Keratinocyte (primary cell): Measurements from ENCODE around the gene WBP1. TPM values are rescaled to one million over a fixed set of nuclear protein-coding genes. Genes with fewer than 3 reads are reported as not detected.

Experiments used
- DNase-seq: peaks from one replicate; pipeline ENCODE4 v3.0.0-alpha.2; 2011; ENCODE audit warnings: low read depth, missing footprints, low spot score
- FAIRE-seq: peaks from 2 replicates; lab custom pipeline; 2011; peaks lifted over from hg19 to GRCh38; lab: Jason Lieb, UNC
- H2AFZ ChIP-seq: 2 replicates; pipeline ENCODE4 v1.6.0; 2012; ENCODE audit warnings: low read length, control low read depth, inconsistent platforms; ENCODE audit not compliant: control insufficient read depth
- H3K27ac ChIP-seq: 2 replicates; pipeline ENCODE4 v1.5.1; 2011; ENCODE audit warnings: low read length; ENCODE audit not compliant: control insufficient read depth, insufficient read depth
- H3K27me3 ChIP-seq: 3 replicates; pipeline ENCODE4 v1.6.0; 2011; ENCODE audit warnings: low read length; ENCODE audit not compliant: control insufficient read depth, insufficient read depth; ENCODE audit errors: extremely low read depth
- H3K36me3 ChIP-seq, 2 experiments: 2 replicates in 1 of 2; 3 replicates in 1 of 2; pipeline ENCODE4 v1.5.1; 2011; ENCODE audit warnings: low read length in 2 of 2, mild to moderate bottlenecking in 1 of 2; ENCODE audit not compliant: control insufficient read depth in 2 of 2, insufficient read depth in 2 of 2; ENCODE audit errors: extremely low read depth in 1 of 2
- H3K4me1 ChIP-seq: 3 replicates; pipeline ENCODE4 v1.5.1; 2011; ENCODE audit warnings: low read length; ENCODE audit not compliant: control insufficient read depth, insufficient read depth; ENCODE audit errors: extremely low read depth
- H3K4me2 ChIP-seq: 3 replicates; pipeline ENCODE4 v1.6.0; 2011; ENCODE audit warnings: low read depth, low read length; ENCODE audit not compliant: control insufficient read depth, insufficient read depth; ENCODE audit errors: extremely low read depth
- H3K4me3 ChIP-seq, 3 experiments: fragments of 200-600 bp in 1 of 3; sonication (generic) in 1 of 3; 2 replicates in 2 of 3; 3 replicates in 1 of 3; pipeline ENCODE4 v1.5.1; 2011 to 2016; ENCODE audit warnings: low read length in 3 of 3, mild to moderate bottlenecking in 3 of 3, control low read depth in 2 of 3, inconsistent platforms in 1 of 3, low read depth in 1 of 3, mixed read lengths in 1 of 3, mixed run types in 1 of 3, moderate library complexity in 1 of 3; ENCODE audit not compliant: control insufficient read depth in 2 of 3, insufficient read depth in 2 of 3; ENCODE audit errors: extremely low read depth in 1 of 3
- H3K79me2 ChIP-seq: 2 replicates; pipeline ENCODE4 v1.6.0; 2012; ENCODE audit warnings: low read length; ENCODE audit not compliant: control insufficient read depth, insufficient read depth
- H3K9ac ChIP-seq: 3 replicates; pipeline ENCODE4 v1.6.0; 2011; ENCODE audit warnings: low read length; ENCODE audit not compliant: control insufficient read depth, insufficient read depth; ENCODE audit errors: extremely low read depth
- H3K9me1 ChIP-seq: 3 replicates; pipeline ENCODE4 v1.6.0; 2011; ENCODE audit warnings: low read length; ENCODE audit not compliant: control insufficient read depth, insufficient read depth; ENCODE audit errors: extremely low read depth
- H3K9me3 ChIP-seq: 2 replicates; pipeline ENCODE4 v1.5.1; 2012; ENCODE audit warnings: low read depth, low read length; ENCODE audit not compliant: control insufficient read depth
- H4K20me1 ChIP-seq: 3 replicates; pipeline ENCODE4 v1.6.0; 2011; ENCODE audit warnings: low read length; ENCODE audit not compliant: control insufficient read depth, insufficient read depth; ENCODE audit errors: extremely low read depth
- CTCF ChIP-seq, 3 experiments: IDR thresholded peaks in 1 of 3; conservative IDR thresholded peaks in 1 of 3; optimal IDR thresholded peaks in 1 of 3; 2 replicates in 2 of 3; 3 replicates in 1 of 3; pipeline versions ENCODE3 to v1.5.1; 2011; ENCODE audit warnings: low read length in 3 of 3, mild to moderate bottlenecking in 3 of 3, moderate library complexity in 2 of 3, control low read depth in 1 of 3, inconsistent platforms in 1 of 3; ENCODE audit not compliant: insufficient read depth in 2 of 3; ENCODE audit errors: extremely low read depth in 1 of 3
- EZH2 ChIP-seq: IDR thresholded peaks from one replicate; pipeline ENCODE4 v1.6.1; 2012; ENCODE audit warnings: inconsistent platforms, mild to moderate bottlenecking, low read length, moderate library complexity
- dilution Hi-C: fragments of 300-500 bp; cut with MboI; formaldehyde crosslinking; loops from one replicate; pipeline ENCODE4 v1.7.0; 2020; ENCODE audit warnings: low sequenced_read_pairs; ENCODE audit not compliant: extremely low pct_ligation_motif_present
- polyA minus RNA-seq, 3 experiments: library from RNA; depleted of rRNA, polyadenylated mRNA; stranded (reverse); fragments of >200 nt; gene quantifications; 1 replicate in 1 of 3; 2 replicates in 1 of 3; 3 replicates in 1 of 3; pipeline ENCODE4 v1.2.3, GENCODE V29; 2011
- polyA plus RNA-seq, 5 experiments: library from polyadenylated mRNA; depleted of rRNA in 3 of 5; stranded (reverse) in 3 of 5; stranded (forward) in 1 of 5; unstranded in 1 of 5; fragments of >200 nt; gene quantifications; 1 replicate in 1 of 5; 2 replicates in 3 of 5; 3 replicates in 1 of 5; pipeline versions ENCODE4 v1.2.1 to v1.2.3, GENCODE V29; 2011 to 2012; ENCODE audit warnings: missing spikeins in 2 of 5, low read depth in 1 of 5, low replicate concordance in 1 of 5

Gene WBP1
- polyA plus RNA-seq (72.3 to 143 TPM (median 75.5 TPM) in 3 replicates), polyA minus RNA-seq (50.5 to 128 TPM (median 64.9 TPM) in 3 replicates)
- 3.3 TPM for polyA plus RNA-seq (2011; ENCODE audit: low read depth)
- polyA plus RNA-seq (2011; cell fraction: cytosol; rRNA removed): 48.8 and 75.9 TPM in 2 replicates
- 327 and 329 TPM in 2 replicates for polyA plus RNA-seq (2011; cell fraction: nucleus; rRNA removed)
- polyA plus RNA-seq (2012; ENCODE audit: low replicate concordance): 50.3 and 68.2 TPM in 2 replicates
- polyA minus RNA-seq (2011; cell fraction: cytosol; rRNA and poly(A)+ RNA removed): 27.8 TPM
- 24.3 and 25.1 TPM in 2 replicates for polyA minus RNA-seq (2011; cell fraction: nucleus; rRNA and poly(A)+ RNA removed)

- Histone ChIP-seq H2AFZ (peak within 1 kb of the TSS; percentile 58), H3K4me1 (peaks cover 21% of the 10 kb centered on the region), H3K27me3 (no peaks in the 10 kb centered on the region), H3K4me2 (peak within 1 kb of the TSS; percentile 84), H3K9me3 (no peaks in the 10 kb centered on the region), H3K4me3 (peak within 1 kb of the TSS; percentile 67 to 79 (median 79)), H3K27ac (peak within 1 kb of the TSS; percentile 96), H3K36me3 (peaks cover 12 to 23% of the 10 kb centered on the region in 2 experiments), H3K9me1 (no peaks in the 10 kb centered on the region), H3K79me2 (peaks cover 24% of the 10 kb centered on the region), H3K9ac (peak within 1 kb of the TSS; percentile 95), H4K20me1 (no peaks in the 10 kb centered on the region)
- TF ChIP-seq CTCF (optimal IDR thresholded peaks at IDR 0.05 in 1 of 3, IDR thresholded peaks at IDR 0.05 in 1 of 3, conservative IDR thresholded peaks at IDR 0.05 in 1 of 3; ENCODE audit: extremely low read depth in 1 of 3, insufficient read depth in 2 of 3, low read length in 3 of 3) (no peak), EZH2 (no peak)
- DNase-seq: peak; percentile 100
- peak; percentile 81 for FAIRE-seq
- dilution Hi-C loops: no loop called here
These were observed at the start of gene WBP1 for GRCh38 chr2:74458132-74458937. TSS of gene WBP1 (plus strand) at chr2:74458438. CDS start at chr2:74458603, 165 bp downstream.

- dilution Hi-C loops: no loop called here
- no peaks in the 10 kb centered on the region for H3K79me2 ChIP-seq
- no peak overlapping the region for H3K4me3 ChIP-seq
- TF ChIP-seq EZH2: no peak
- TF ChIP-seq CTCF (optimal IDR thresholded peaks at IDR 0.05 in 1 of 3, IDR thresholded peaks at IDR 0.05 in 1 of 3, conservative IDR thresholded peaks at IDR 0.05 in 1 of 3; ENCODE audit: extremely low read depth in 1 of 3, insufficient read depth in 2 of 3, low read length in 3 of 3): no peak
- H3K9ac ChIP-seq: no peak overlapping the region
- no peaks in the 10 kb centered on the region for H3K9me1 ChIP-seq
- no peak overlapping the region for H3K4me2 ChIP-seq
- H2AFZ ChIP-seq: no peak overlapping the region
- H4K20me1 ChIP-seq: no peaks in the 10 kb centered on the region
- H3K36me3 ChIP-seq: no peaks in the 10 kb centered on the region
- no peak for FAIRE-seq
- H3K4me1 ChIP-seq: peaks cover 11% of the 10 kb centered on the region
- H3K9me3 ChIP-seq: no peaks in the 10 kb centered on the region
- H3K27me3 ChIP-seq: peaks cover 3% of the 10 kb centered on the region
- no peak overlapping the region for H3K27ac ChIP-seq
- DNase-seq: no peak
These were observed 45.1 kb upstream of the WBP1 start for GRCh38 chr2:74413001-74413698.
